Measurements from ENCODE around the gene TC2N.
"Not testable (repeated sequence)": the region's sequence is repeated elsewhere in the genome, so short reads cannot be mapped to it uniquely, and the experiment has no call there.

Gene TC2N

GRCh38 chr14:91888641-91889476 is 21.5 kb upstream of the TC2N start:
- DNase-seq: no peak

GRCh38 chr14:91886961-91887360 is 19.6 kb upstream of the TC2N start:
- DNase-seq: no peak

- no peak for DNase-seq
Observed at GRCh38 chr14:91885839-91886238, 18.5 kb upstream of the TC2N start.

- DNase-seq: no peak
Observed at GRCh38 chr14:91885113-91885712, 17.9 kb upstream of the TC2N start.

GRCh38 chr14:91884664-91885063 is 17.3 kb upstream of the TC2N start:
- DNase-seq: no peak

GRCh38 chr14:91883753-91884152 is 16.4 kb upstream of the TC2N start:
- no peak for DNase-seq

- no peak for DNase-seq
Observed at GRCh38 chr14:91882776-91883175, 15.4 kb upstream of the TC2N start.

GRCh38 chr14:91882369-91882768 is 15.0 kb upstream of the TC2N start:
- DNase-seq: no peak

GRCh38 chr14:91879196-91879595 is 11.9 kb upstream of the TC2N start:
- no peak for DNase-seq

- DNase-seq: no peak
Observed at GRCh38 chr14:91878274-91878673, 10.9 kb upstream of the TC2N start.

GRCh38 chr14:91877376-91877915 is 10.1 kb upstream of the TC2N start:
- no peak for DNase-seq

GRCh38 chr14:91876492-91876891 is 9.2 kb upstream of the TC2N start:
- DNase-seq: no peak

GRCh38 chr14:91875525-91876286 is 8.4 kb upstream of the TC2N start:
- no peak for DNase-seq

GRCh38 chr14:91873471-91874415 is 6.4 kb upstream of the TC2N start:
- no peak for DNase-seq

- no peak for DNase-seq
Observed at GRCh38 chr14:91872517-91873470, 5.5 kb upstream of the TC2N start.

- no peak for DNase-seq
Observed at GRCh38 chr14:91872011-91872501, 4.7 kb upstream of the TC2N start.

- not testable (repeated sequence) for DNase-seq
Observed at GRCh38 chr14:91871401-91871800, 4.1 kb upstream of the TC2N start.

- no peak for DNase-seq
Observed at GRCh38 chr14:91870890-91871289, 3.6 kb upstream of the TC2N start.

- no peak for DNase-seq
Observed at GRCh38 chr14:91870001-91870400, 2.7 kb upstream of the TC2N start.

- no peak for DNase-seq
Observed at GRCh38 chr14:91869556-91869955, 2.2 kb upstream of the TC2N start.
